Measurements from ENCODE around the gene NKX2-2. TPM values are rescaled to one million over a fixed set of nuclear protein-coding genes. Genes with fewer than 3 reads are reported as not detected.

The NKX2-2 gene
- total and polyA plus RNA-seq, 2 of the 8 experiments (the other 6 are each of a cell fraction or from before 2014, with no cell fraction given): not detected

DNA sequence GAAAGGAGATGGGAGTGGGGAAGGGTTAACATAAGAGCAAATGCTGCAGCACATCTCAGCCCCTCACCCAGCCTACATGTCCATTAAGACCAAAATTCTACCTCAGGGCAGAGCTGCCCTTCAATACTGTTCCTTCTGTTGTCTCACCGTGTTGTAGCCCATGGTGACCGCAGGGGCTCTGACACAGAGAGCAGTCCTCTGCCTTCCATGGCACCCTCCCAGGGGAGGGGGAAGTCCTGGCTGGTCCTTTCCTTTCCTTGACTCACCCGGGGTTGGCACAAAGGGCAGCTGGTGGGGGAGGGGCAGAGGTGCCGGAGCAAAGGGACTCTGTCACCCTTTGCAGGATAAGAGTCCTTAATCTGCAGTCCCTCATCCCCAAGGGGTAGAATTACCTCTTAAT, 15.2 kb downstream of the NKX2-2 start:
- H2BK20ac ChIP-seq (ENCODE audit: low read length): no peak overlapping the region
- TF ChIP-seq BRCA1 (IDR thresholded peaks at IDR 0.05; ENCODE audit: low read depth, low read length) (no peak), CHD2 (IDR thresholded peaks at IDR 0.05; ENCODE audit: low read length) (no peak), EGR1 (IDR thresholded peaks at IDR 0.05; ENCODE audit: borderline replicate concordance, low read depth, low read length) (no peak), JUND (IDR thresholded peaks at IDR 0.05; ENCODE audit: low read length) (no peak), SIX5 (IDR thresholded peaks at IDR 0.05; ENCODE audit: low read depth, low read length) (no peak), BCL11A (IDR thresholded peaks at IDR 0.05; ENCODE audit: low read depth in 2 of 2, low read length in 2 of 2) (no peak), TCF12 (IDR thresholded peaks at IDR 0.05; ENCODE audit: low read depth, low read length) (no peak), SP2 (IDR thresholded peaks at IDR 0.05; ENCODE audit: low read length) (no peak), SRF (IDR thresholded peaks at IDR 0.05; ENCODE audit: low read depth, low read length) (no peak), EZH2 (IDR thresholded peaks at IDR 0.05; ENCODE audit: low read depth, low read length, severe bottlenecking) (no peak), RNF2 (IDR thresholded peaks at IDR 0.05; ENCODE audit: borderline replicate concordance, low read depth, low read length, missing control alignments, poor library complexity, severe bottlenecking) (no peak), KDM5A (IDR thresholded peaks at IDR 0.05; ENCODE audit: low read length) (no peak)
- TF ChIP-seq, protein P1, sequence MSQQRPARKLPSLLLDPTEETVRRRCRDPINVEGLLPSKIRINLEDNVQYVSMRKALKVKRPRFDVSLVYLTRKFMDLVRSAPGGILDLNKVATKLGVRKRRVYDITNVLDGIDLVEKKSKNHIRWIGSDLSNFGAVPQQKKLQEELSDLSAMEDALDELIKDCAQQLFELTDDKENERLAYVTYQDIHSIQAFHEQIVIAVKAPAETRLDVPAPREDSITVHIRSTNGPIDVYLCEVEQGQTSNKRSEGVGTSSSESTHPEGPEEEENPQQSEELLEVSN (IDR thresholded peaks at IDR 0.05): no peak

More for the DNA sequence above, 15.2 kb downstream of the NKX2-2 start:
- H4K20me1 ChIP-seq (replicated peaks in 1 of 2; ENCODE audit: control insufficient read depth in 1 of 2, insufficient read depth in 2 of 2, low read length in 2 of 2): no peaks in the 10 kb centered on the region
- H2BK12ac ChIP-seq (ENCODE audit: low read depth, low read length): 0 out of 2 replicates have a peak overlapping the region, but pooled peaks have one; percentile 23
- H4K91ac ChIP-seq (replicated peaks; ENCODE audit: insufficient read length, low read length): no peak overlapping the region
- H3K56ac ChIP-seq (replicated peaks; ENCODE audit: insufficient read length, low read depth, low read length): no peak overlapping the region
- H3K36me3 ChIP-seq (ENCODE audit: control insufficient read depth in 2 of 4, insufficient read depth in 4 of 4, low read length in 3 of 4): no peaks in the 10 kb centered on the region
- no peak overlapping the region for H3K4me2 ChIP-seq (ENCODE audit: insufficient read depth in 1 of 2, low read depth in 2 of 2, low read length in 2 of 2)
- no peak for DNase-seq (ENCODE audit: low read depth in 1 of 2, low spot score in 2 of 2)
- no peak overlapping the region for H2BK120ac ChIP-seq (replicated peaks; ENCODE audit: low read depth, low read length)
- 0 out of 2 replicates have a peak overlapping the region, but pooled peaks have one; percentile 33 for H2BK15ac ChIP-seq (ENCODE audit: low read length)
- no peak overlapping the region for H3K23ac ChIP-seq (ENCODE audit: insufficient read length)
- H4K8ac ChIP-seq (ENCODE audit: extremely low read depth, insufficient read depth, low read length): no peak overlapping the region
- H2BK5ac ChIP-seq (ENCODE audit: low read depth, low read length): no peak overlapping the region
- ChIA-PET CTCF (ENCODE audit: partially characterized antibody) (interaction anchor here (1.2 to 2.2 kb wide), 4 partner anchors 23 to 312 kb away, joined by 3 to 10 read pairs (median 7); no protein-coding TSS in a partner anchor), POLR2A (ENCODE audit: partially characterized antibody) (no interaction called here)
- no peaks in the 10 kb centered on the region for H3K9me3 ChIP-seq (ENCODE audit: insufficient read depth in 2 of 2, low read depth in 1 of 2, low read length in 1 of 2)
- no peak overlapping the region for H4K5ac ChIP-seq (ENCODE audit: insufficient read length, low read depth, low read length)
- H3K23me2 ChIP-seq (ENCODE audit: low read depth, low read length): no peaks in the 10 kb centered on the region
- peaks cover 0 to 3% (median under 1%) of the 10 kb centered on the region in 4 experiments; a peak in 1 of 7 replicates for H3K27me3 ChIP-seq (replicated peaks in 1 of 4; ENCODE audit: control insufficient read depth in 3 of 4, extremely low read depth in 1 of 4, insufficient read depth in 3 of 4, low read length in 3 of 4)
- no peak overlapping the region for H3K4me3 ChIP-seq (ENCODE audit: extremely low read depth in 1 of 4, insufficient read depth in 2 of 4, low read depth in 3 of 4, low read length in 4 of 4)
- H3K27ac ChIP-seq (ENCODE audit: low read depth, low read length): no peak overlapping the region
- no peak overlapping the region for H3K9ac ChIP-seq (replicated peaks in 1 of 4; ENCODE audit: extremely low read depth in 1 of 4, low read depth in 3 of 4, low read length in 3 of 4)
- WGBS, 2 experiments (ENCODE audit: extremely low coverage in 1 of 2, insufficient coverage in 1 of 2, insufficient read length in 1 of 2, insufficient replicate concordance in 2 of 2, low coverage in 1 of 2, low lambda C conversion rate in 2 of 2, missing lambda C conversion rate in 1 of 2): 73% methylated on average over 4 of the region's 4 CpGs; no CpG with 5 or more reads in 1 of the 2 experiments
- no peak overlapping the region; the same call in 1 of the 2 replicates for H3K18ac ChIP-seq (ENCODE audit: extremely low read depth, low read length)
- H3K14ac ChIP-seq (ENCODE audit: insufficient read length): no peak overlapping the region
- no peak overlapping the region for H2AK5ac ChIP-seq (ENCODE audit: low read depth, low read length)
- no peaks in the 10 kb centered on the region for H3K79me2 ChIP-seq (ENCODE audit: control insufficient read depth in 1 of 2, insufficient read depth in 2 of 2, low read length in 2 of 2)
- peaks cover 4 to 11% (median 7%) of the 10 kb centered on the region in 4 experiments for H3K4me1 ChIP-seq (replicated peaks in 1 of 4; ENCODE audit: control insufficient read depth in 3 of 4, insufficient read depth in 4 of 4, low read length in 3 of 4)
- no peak overlapping the region for H3K4ac ChIP-seq (replicated peaks; ENCODE audit: insufficient read length, low read depth, low read length)
- FAIRE-seq: no peak
- H3K79me1 ChIP-seq (ENCODE audit: low read depth, low read length): no peaks in the 10 kb centered on the region
- no peak overlapping the region for H2AFZ ChIP-seq (ENCODE audit: low read length)
